Measurements from ENCODE around the gene UCHL3. TPM values are rescaled to one million over a fixed set of nuclear protein-coding genes. Genes with fewer than 3 reads are reported as not detected.

UCHL3 gene
- total and polyA plus RNA-seq, 10 of the 15 experiments (the other 5 are each of a cell fraction or from before 2014, with no cell fraction given): 52.5 to 179 (median 104) TPM

DNA sequence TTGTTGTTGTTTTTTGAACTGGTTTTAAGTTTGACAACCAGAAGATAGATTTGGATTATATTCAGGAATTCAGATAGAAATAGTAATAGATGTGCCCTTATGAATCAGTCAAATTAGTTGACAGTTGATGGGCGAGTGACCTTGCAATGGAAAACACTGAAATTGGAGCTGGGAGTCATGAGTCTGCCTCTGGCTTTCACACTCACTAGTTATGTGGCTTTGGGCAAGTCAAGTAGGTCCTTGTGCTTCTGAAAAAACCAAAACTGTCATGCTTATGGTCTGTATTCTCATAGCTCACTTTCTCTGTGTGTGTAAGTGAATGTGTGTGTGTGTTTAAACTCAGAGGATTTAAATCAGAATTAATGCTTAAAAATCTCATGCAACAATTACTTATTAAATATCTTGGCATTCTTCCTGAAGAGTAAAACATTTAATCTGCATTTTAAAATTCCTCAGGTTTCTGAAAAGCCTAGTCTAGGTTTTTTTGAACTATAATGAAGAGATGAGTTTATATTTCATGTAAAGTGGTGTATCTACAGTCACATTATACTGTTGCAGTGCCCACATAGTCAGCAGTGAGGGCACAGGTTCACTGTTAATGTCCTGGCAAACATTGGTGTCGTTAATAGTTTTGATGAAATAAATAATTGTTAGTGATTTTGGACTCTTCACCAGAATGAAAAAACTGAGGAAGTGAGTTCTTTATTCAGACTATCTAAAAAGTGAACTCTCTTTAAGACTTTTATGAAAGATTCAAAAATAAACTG lies 32.5 kb downstream of the UCHL3 start:
- Histone ChIP-seq H3K79me2 (ENCODE audit: control insufficient read depth, insufficient read depth, low read length) (no peaks in the 10 kb centered on the region), H2AFZ (ENCODE audit: control insufficient read depth, low read depth, low read length) (no peak overlapping the region), H3K36me3 (ENCODE audit: control insufficient read depth in 2 of 2, insufficient read depth in 2 of 2, low read length in 1 of 2) (peaks cover 0 to 10% of the 10 kb centered on the region in 2 experiments; a peak in 3 of 4 replicates), H3K4me2 (ENCODE audit: control insufficient read depth, insufficient read depth) (no peak overlapping the region), H3K27ac (ENCODE audit: control insufficient read depth, insufficient read depth) (no peak overlapping the region), H4K20me1 (ENCODE audit: control insufficient read depth, insufficient read depth) (no peaks in the 10 kb centered on the region), H3K27me3 (replicated peaks in 1 of 2; ENCODE audit: control insufficient read depth in 2 of 2, insufficient read depth in 2 of 2, low read length in 1 of 2) (no peaks in the 10 kb centered on the region), H3K4me1 (ENCODE audit: control insufficient read depth, insufficient read depth, low read length) (no peaks in the 10 kb centered on the region; the same call in 1 of the 2 replicates), H3K9ac (ENCODE audit: control insufficient read depth, insufficient read depth, low read length) (no peak overlapping the region), H3K9me3 (replicated peaks; ENCODE audit: control insufficient read depth, insufficient read depth, low read length) (peaks cover 10% of the 10 kb centered on the region), H3K4me3 (no peak overlapping the region)
- DNase-seq (ENCODE audit: low read depth, low spot score): no peak
- ChIA-PET POLR2A (no interaction called here), CTCF (interaction anchor here (0.7 kb wide), 1 partner anchor 32 kb away, joined by 3 read pairs; no protein-coding TSS in a partner anchor), SMC1A (ENCODE audit: uncharacterized antibody, unreplicated experiment) (interaction anchor here (1.4 to 1.5 kb wide), 2 partner anchors 11 to 13 kb away, joined by 3 to 5 read pairs; no protein-coding TSS in a partner anchor), RAD21 (ENCODE audit: unreplicated experiment) (interaction anchor here (1.1 kb wide), 1 partner anchor 20 kb away, joined by 3 read pairs; no protein-coding TSS in a partner anchor)
- no peak for FAIRE-seq
- in situ Hi-C loops (cut with MboI): no loop called here
- 98% methylated on average over 2 of the region's 2 CpGs for WGBS (ENCODE audit: insufficient coverage, insufficient replicate concordance, low lambda C conversion rate, missing lambda C conversion rate)
- intact Hi-C loops (cut with micrococcal nuclease; ENCODE audit: unreplicated experiment): no loop called here
- no TSS peak for BruUV-seq (replicated peaks)
- no peak for ATAC-seq
- no peak for TF ChIP-seq CBX3 (IDR thresholded peaks at IDR 0.05; ENCODE audit: borderline replicate concordance, low read depth)
- no peak for TF ChIP-seq POLR2AphosphoS5 (IDR thresholded peaks at IDR 0.05; ENCODE audit: low read length)
- TF ChIP-seq, protein P1, sequence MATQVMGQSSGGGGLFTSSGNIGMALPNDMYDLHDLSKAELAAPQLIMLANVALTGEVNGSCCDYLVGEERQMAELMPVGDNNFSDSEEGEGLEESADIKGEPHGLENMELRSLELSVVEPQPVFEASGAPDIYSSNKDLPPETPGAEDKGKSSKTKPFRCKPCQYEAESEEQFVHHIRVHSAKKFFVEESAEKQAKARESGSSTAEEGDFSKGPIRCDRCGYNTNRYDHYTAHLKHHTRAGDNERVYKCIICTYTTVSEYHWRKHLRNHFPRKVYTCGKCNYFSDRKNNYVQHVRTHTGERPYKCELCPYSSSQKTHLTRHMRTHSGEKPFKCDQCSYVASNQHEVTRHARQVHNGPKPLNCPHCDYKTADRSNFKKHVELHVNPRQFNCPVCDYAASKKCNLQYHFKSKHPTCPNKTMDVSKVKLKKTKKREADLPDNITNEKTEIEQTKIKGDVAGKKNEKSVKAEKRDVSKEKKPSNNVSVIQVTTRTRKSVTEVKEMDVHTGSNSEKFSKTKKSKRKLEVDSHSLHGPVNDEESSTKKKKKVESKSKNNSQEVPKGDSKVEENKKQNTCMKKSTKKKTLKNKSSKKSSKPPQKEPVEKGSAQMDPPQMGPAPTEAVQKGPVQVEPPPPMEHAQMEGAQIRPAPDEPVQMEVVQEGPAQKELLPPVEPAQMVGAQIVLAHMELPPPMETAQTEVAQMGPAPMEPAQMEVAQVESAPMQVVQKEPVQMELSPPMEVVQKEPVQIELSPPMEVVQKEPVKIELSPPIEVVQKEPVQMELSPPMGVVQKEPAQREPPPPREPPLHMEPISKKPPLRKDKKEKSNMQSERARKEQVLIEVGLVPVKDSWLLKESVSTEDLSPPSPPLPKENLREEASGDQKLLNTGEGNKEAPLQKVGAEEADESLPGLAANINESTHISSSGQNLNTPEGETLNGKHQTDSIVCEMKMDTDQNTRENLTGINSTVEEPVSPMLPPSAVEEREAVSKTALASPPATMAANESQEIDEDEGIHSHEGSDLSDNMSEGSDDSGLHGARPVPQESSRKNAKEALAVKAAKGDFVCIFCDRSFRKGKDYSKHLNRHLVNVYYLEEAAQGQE (IDR thresholded peaks at IDR 0.05; ENCODE audit: low read depth, low read length): no peak
- TF ChIP-seq GABPA (IDR thresholded peaks at IDR 0.05; ENCODE audit: low read depth): no peak
- TF ChIP-seq BCL3 (IDR thresholded peaks at IDR 0.05; ENCODE audit: borderline replicate concordance, insufficient read depth, low read depth, low read length, poor library complexity, severe bottlenecking): no peak
- no peak for TF ChIP-seq POLR2AphosphoS2 (IDR thresholded peaks at IDR 0.05; ENCODE audit: low read depth, low read length)
- TF ChIP-seq NKRF (conservative IDR thresholded peaks at IDR 0.05): no peak
- no peak for TF ChIP-seq SIN3A (IDR thresholded peaks at IDR 0.05; ENCODE audit: low read depth, low read length)
- TF ChIP-seq MEF2B (IDR thresholded peaks at IDR 0.05; ENCODE audit: partially characterized antibody, poor library complexity, severe bottlenecking): no peak
- TF ChIP-seq USF2 (IDR thresholded peaks at IDR 0.05; ENCODE audit: borderline replicate concordance, low read depth, low read length): no peak
- TF ChIP-seq PBX3 (IDR thresholded peaks at IDR 0.05; ENCODE audit: insufficient replicate concordance, low read depth, low read length): no peak
- TF ChIP-seq SPI1 (IDR thresholded peaks at IDR 0.05; ENCODE audit: borderline replicate concordance, insufficient read depth, low read depth, low read length): no peak
- no peak for TF ChIP-seq ZNF217 (IDR thresholded peaks at IDR 0.05)
